MM.1S (cell line): ENCODE results near the gene PRELID3B.
A peak's percentile ranks its signal among the peaks of the same experiment; 100 is the strongest.

ENCODE experiments used
- DNase-seq: peaks from one replicate; pipeline ENCODE4 v3.0.0-alpha.2; 2015
- H2AFZ ChIP-seq: fragments of 300-600 bp; sonication (generic); 2 replicates; pipeline ENCODE4 v1.6.0; 2016; ENCODE audit warnings: antibody characterized with exemption, low read length
- H3F3A ChIP-seq: fragments of 300-600 bp; sonication (generic); 2 replicates; pipeline ENCODE4 v1.6.1; 2016; ENCODE audit warnings: mild to moderate bottlenecking, antibody characterized with exemption, low read length, moderate library complexity, mixed read lengths; ENCODE audit not compliant: insufficient read depth
- H3K27ac ChIP-seq: fragments of 300-600 bp; sonication (generic); 2 replicates; pipeline ENCODE4 v1.5.1; 2016; ENCODE audit warnings: mild to moderate bottlenecking, low read length
- H3K27me3 ChIP-seq: fragments of 300-600 bp; sonication (generic); replicated peaks from 2 replicates; pipeline ENCODE4 v1.6.0; 2016; ENCODE audit warnings: low read length; ENCODE audit not compliant: insufficient read depth
- H3K36me3 ChIP-seq: fragments of 300-600 bp; sonication (generic); replicated peaks from 2 replicates; pipeline ENCODE4 v1.6.1; 2016; ENCODE audit warnings: mild to moderate bottlenecking, low read length, mixed read lengths; ENCODE audit not compliant: insufficient read depth
- H3K4me1 ChIP-seq: fragments of 300-600 bp; sonication (generic); 2 replicates; pipeline ENCODE4 v1.6.1; 2016; ENCODE audit warnings: low read length, mixed read lengths
- H3K4me2 ChIP-seq: fragments of 300-600 bp; sonication (generic); 2 replicates; pipeline ENCODE4 v1.6.0; 2016; ENCODE audit warnings: low read depth, low read length
- H3K4me3 ChIP-seq: fragments of 300-600 bp; sonication (generic); 2 replicates; pipeline ENCODE4 v1.5.1; 2016; ENCODE audit warnings: low read length, mixed read lengths
- H3K79me2 ChIP-seq: fragments of 300-600 bp; sonication (generic); 2 replicates; pipeline ENCODE4 v1.6.1; 2016; ENCODE audit warnings: mixed run types, low read length, mixed read lengths
- H3K9ac ChIP-seq: fragments of 300-600 bp; sonication (generic); 2 replicates; pipeline ENCODE4 v1.6.1; 2016; ENCODE audit warnings: low read length, mixed read lengths
- H3K9me2 ChIP-seq: fragments of 300-600 bp; sonication (generic); replicated peaks from 2 replicates; pipeline ENCODE4 v1.6.1; 2016; ENCODE audit warnings: mild to moderate bottlenecking, low read length, mixed read lengths; ENCODE audit not compliant: insufficient read depth
- H3K9me3 ChIP-seq: fragments of 300-600 bp; sonication (generic); replicated peaks from 2 replicates; pipeline ENCODE4 v1.6.1; 2016; ENCODE audit warnings: mild to moderate bottlenecking, low read length, mixed read lengths; ENCODE audit not compliant: insufficient read depth
- H4K20me1 ChIP-seq: fragments of 300-600 bp; sonication (generic); 2 replicates; pipeline ENCODE4 v1.6.1; 2016; ENCODE audit warnings: mild to moderate bottlenecking, low read length, moderate library complexity, mixed read lengths; ENCODE audit not compliant: insufficient read depth
- EZH2 ChIP-seq: fragments of 300-600 bp; sonication (generic); optimal IDR thresholded peaks from 2 replicates; pipeline ENCODE3; 2017; ENCODE audit warnings: low read depth, mild to moderate bottlenecking, antibody characterized with exemption, low read length, mixed read lengths
- EZH2phosphoT487 ChIP-seq: fragments of 300-600 bp; sonication (generic); IDR thresholded peaks from 2 replicates; pipeline ENCODE4 v1.6.1; 2018; ENCODE audit warnings: antibody characterized with exemption, low read length
- TF ChIP-seq, protein P1 (sequence below): fragments of 300-600 bp; sonication (generic); IDR thresholded peaks from 2 replicates; pipeline ENCODE4 v1.5.1; 2016; ENCODE audit warnings: antibody characterized with exemption, low read length, mixed read lengths

PRELID3B gene

GRCh38 chr20:59063358-59064213 is 21.0 kb upstream of the PRELID3B start:
- Histone ChIP-seq H3K27ac (no peak overlapping the region), H3K4me1 (no peaks in the 10 kb centered on the region), H3K79me2 (no peaks in the 10 kb centered on the region), H3F3A (no peaks in the 10 kb centered on the region), H4K20me1 (no peaks in the 10 kb centered on the region), H2AFZ (no peak overlapping the region), H3K9me3 (no peaks in the 10 kb centered on the region), H3K36me3 (no peaks in the 10 kb centered on the region), H3K4me3 (no peak overlapping the region), H3K27me3 (no peaks in the 10 kb centered on the region), H3K4me2 (no peak overlapping the region), H3K9ac (no peak overlapping the region), H3K9me2 (no peaks in the 10 kb centered on the region)
- no peak for DNase-seq
- TF ChIP-seq EZH2phosphoT487 (no peak), EZH2 (no peak)
- TF ChIP-seq, protein P1, sequence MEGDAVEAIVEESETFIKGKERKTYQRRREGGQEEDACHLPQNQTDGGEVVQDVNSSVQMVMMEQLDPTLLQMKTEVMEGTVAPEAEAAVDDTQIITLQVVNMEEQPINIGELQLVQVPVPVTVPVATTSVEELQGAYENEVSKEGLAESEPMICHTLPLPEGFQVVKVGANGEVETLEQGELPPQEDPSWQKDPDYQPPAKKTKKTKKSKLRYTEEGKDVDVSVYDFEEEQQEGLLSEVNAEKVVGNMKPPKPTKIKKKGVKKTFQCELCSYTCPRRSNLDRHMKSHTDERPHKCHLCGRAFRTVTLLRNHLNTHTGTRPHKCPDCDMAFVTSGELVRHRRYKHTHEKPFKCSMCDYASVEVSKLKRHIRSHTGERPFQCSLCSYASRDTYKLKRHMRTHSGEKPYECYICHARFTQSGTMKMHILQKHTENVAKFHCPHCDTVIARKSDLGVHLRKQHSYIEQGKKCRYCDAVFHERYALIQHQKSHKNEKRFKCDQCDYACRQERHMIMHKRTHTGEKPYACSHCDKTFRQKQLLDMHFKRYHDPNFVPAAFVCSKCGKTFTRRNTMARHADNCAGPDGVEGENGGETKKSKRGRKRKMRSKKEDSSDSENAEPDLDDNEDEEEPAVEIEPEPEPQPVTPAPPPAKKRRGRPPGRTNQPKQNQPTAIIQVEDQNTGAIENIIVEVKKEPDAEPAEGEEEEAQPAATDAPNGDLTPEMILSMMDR = no peak

DNA sequence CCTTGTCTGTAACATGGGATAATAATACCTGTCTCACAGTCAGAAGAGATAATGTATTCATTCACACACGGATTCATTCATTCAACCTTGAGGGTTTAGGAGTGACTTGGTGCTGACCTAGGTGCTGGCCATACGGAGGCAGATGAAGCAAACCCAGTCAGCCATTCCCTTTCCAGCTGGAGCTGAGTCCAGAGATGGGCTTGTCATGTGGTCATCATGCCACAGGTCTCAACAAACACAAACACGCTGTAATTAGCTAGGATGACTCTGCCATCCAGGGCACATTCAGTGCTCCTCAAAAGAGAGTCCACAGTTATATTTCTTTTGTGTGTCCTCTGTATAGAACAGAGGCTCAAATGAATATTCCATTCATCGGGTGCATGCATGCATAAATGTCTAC is 19.5 kb upstream of the PRELID3B start:
- Histone ChIP-seq H2AFZ (no peak overlapping the region), H4K20me1 (no peaks in the 10 kb centered on the region), H3K9ac (no peak overlapping the region), H3K4me3 (no peak overlapping the region), H3K27me3 (no peaks in the 10 kb centered on the region), H3F3A (no peaks in the 10 kb centered on the region), H3K27ac (no peak overlapping the region), H3K4me1 (no peaks in the 10 kb centered on the region), H3K36me3 (no peaks in the 10 kb centered on the region), H3K4me2 (no peak overlapping the region), H3K79me2 (no peaks in the 10 kb centered on the region), H3K9me3 (no peaks in the 10 kb centered on the region), H3K9me2 (no peaks in the 10 kb centered on the region)
- no peak for DNase-seq
- TF ChIP-seq, protein P1 = no peak
- TF ChIP-seq EZH2phosphoT487 = no peak
- no peak for TF ChIP-seq EZH2

DNA sequence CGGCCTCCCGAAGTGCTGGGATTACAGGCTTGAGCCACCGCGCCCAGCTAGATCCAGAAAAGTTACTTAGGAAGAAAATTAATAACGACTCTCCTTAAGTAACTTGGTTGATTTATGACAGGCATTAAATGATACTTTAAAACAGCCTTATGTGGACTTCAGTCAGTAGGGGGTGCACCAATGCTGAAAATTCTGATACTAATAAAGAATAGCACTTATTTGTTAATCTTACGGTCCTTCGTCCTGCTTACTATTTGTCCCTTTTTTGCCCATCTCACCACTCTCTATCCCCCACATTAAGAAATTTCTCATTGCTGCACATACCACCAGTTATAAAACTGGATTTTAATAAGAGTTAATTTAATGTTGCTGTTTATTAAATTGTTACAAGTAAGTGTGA is 12.7 kb upstream of the PRELID3B start:
- no peak for TF ChIP-seq EZH2phosphoT487
- TF ChIP-seq, protein P1 = peak; percentile 27
- Histone ChIP-seq H3K9me3 (no peaks in the 10 kb centered on the region), H3F3A (no peaks in the 10 kb centered on the region), H3K9ac (no peak overlapping the region), H3K4me1 (no peaks in the 10 kb centered on the region), H2AFZ (no peak overlapping the region), H3K4me2 (no peak overlapping the region), H3K36me3 (no peaks in the 10 kb centered on the region), H3K9me2 (no peaks in the 10 kb centered on the region), H3K4me3 (no peak overlapping the region), H3K27me3 (0 out of 2 replicates have a peak, but pooled peaks cover 2% of the 10 kb centered on the region), H4K20me1 (no peaks in the 10 kb centered on the region), H3K79me2 (no peaks in the 10 kb centered on the region), H3K27ac (no peak overlapping the region)
- DNase-seq = no peak
